Nucleus accumbens (tissue), 56 donors: ENCODE results near the gene OLFM1.

Experiments
- DNase-seq, 56 donors: peaks; one replicate each; lab custom pipeline; 2025; lab: John Stamatoyannopoulos, UW

Gene OLFM1

GRCh38 chr9:135087489-135087792, at the start of gene OLFM1:
Gene OLFM1 (plus strand): TSS chr9:135087668. CDS start chr9:135087990, 322 bp downstream.
- DNase-seq: peak in 49 of 56 donors; percentile 10 to 83 (median 46)

- no peak for DNase-seq
Measured at GRCh38 chr9:135038331-135038730, 49.1 kb upstream of the OLFM1 start.

GRCh38 chr9:135038826-135039225, 48.6 kb upstream of the OLFM1 start:
- no peak for DNase-seq

GRCh38 chr9:135039266-135039870, 48.1 kb upstream of the OLFM1 start:
- no peak for DNase-seq

- no peak for DNase-seq
Measured at GRCh38 chr9:135039916-135040645, 47.4 kb upstream of the OLFM1 start.

GRCh38 chr9:135040892-135041291, 46.6 kb upstream of the OLFM1 start:
- DNase-seq: no peak

GRCh38 chr9:135043345-135043744, 44.1 kb upstream of the OLFM1 start:
- DNase-seq: no peak

- DNase-seq: no peak
Measured at GRCh38 chr9:135045264-135045927, 42.1 kb upstream of the OLFM1 start.

GRCh38 chr9:135045928-135046738, 41.3 kb upstream of the OLFM1 start:
- DNase-seq: no peak

GRCh38 chr9:135046739-135047350, 40.6 kb upstream of the OLFM1 start:
- no peak for DNase-seq

- no peak for DNase-seq
Measured at GRCh38 chr9:135047521-135047920, 39.9 kb upstream of the OLFM1 start.

- DNase-seq: no peak
Measured at GRCh38 chr9:135048046-135048757, 39.3 kb upstream of the OLFM1 start.

- DNase-seq: no peak
Measured at GRCh38 chr9:135048758-135049444, 38.6 kb upstream of the OLFM1 start.

- no peak for DNase-seq
Measured at GRCh38 chr9:135049460-135049859, 38.0 kb upstream of the OLFM1 start.

- no peak for DNase-seq
Measured at GRCh38 chr9:135050072-135050990, 37.1 kb upstream of the OLFM1 start.

- DNase-seq: no peak
Measured at GRCh38 chr9:135051316-135052038, 36.0 kb upstream of the OLFM1 start.

- DNase-seq: no peak
Measured at GRCh38 chr9:135053133-135053532, 34.3 kb upstream of the OLFM1 start.

GRCh38 chr9:135055181-135055580, 32.3 kb upstream of the OLFM1 start:
- DNase-seq: no peak
